Motor neuron (in vitro differentiated cells): ENCODE data around the gene SAE1. TPM values are rescaled to one million over a fixed set of nuclear protein-coding genes. Genes with fewer than 3 reads are reported as not detected.
"Not testable (repeated sequence)": the region's sequence is repeated elsewhere in the genome, so short reads cannot be mapped to it uniquely, and the experiment has no call there.

ENCODE experiments used
- ATAC-seq, 8 experiments: fragments of 200-7000 bp; cut with Tn5 transposase; replicated peaks in 6 of 8; 2 replicates each; pipeline ENCODE4 v1.8.0; 2021; ENCODE audit warnings: mild to moderate bottlenecking in 8 of 8, moderate library complexity in 8 of 8
- H3K27ac ChIP-seq, 2 donors: fragments of 250-450 bp; sonication (Bioruptor Pico); 2 replicates each; pipeline ENCODE4 v1.9.0; 2021; ENCODE audit warnings: antibody characterized with exemption in 2 of 2, mild to moderate bottlenecking in 2 of 2, moderate library complexity in 1 of 2
- H3K4me1 ChIP-seq, 2 donors: fragments of 250-450 bp; sonication (Bioruptor Pico); replicated peaks in 1 of 2; 2 replicates each; pipeline ENCODE4 v1.6.1; 2021; ENCODE audit warnings: antibody characterized with exemption in 2 of 2, mild to moderate bottlenecking in 2 of 2, moderate library complexity in 1 of 2
- H3K4me3 ChIP-seq, 5 donors: fragments of 250-450 bp; sonication (Bioruptor Pico); 2 replicates each; pipeline ENCODE4 v1.9.0; 2021; ENCODE audit warnings: antibody characterized with exemption in 5 of 5, mild to moderate bottlenecking in 5 of 5, moderate library complexity in 4 of 5
- WGBS, 10 experiments: fragments of 450-650 bp; shearing (Covaris generic); methylation state at CpG; one replicate each; pipeline ENCODE4 v1.0.0; 2022; 5-methylcytosine and 5-hydroxymethylcytosine counted together
- in situ Hi-C, 9 experiments: fragments of 400-800 bp; cut with MboI; loops; one replicate each; pipeline ENCODE4 v1.15.0; 2021; ENCODE audit warnings: low sequenced_read_pairs in 9 of 9, low pct_unique_long_range_greater_than_20kb in 2 of 9; ENCODE audit not compliant: unreplicated experiment in 9 of 9
- total RNA-seq, 8 experiments: library from RNA; unstranded; fragments of 300-600 nt; gene quantifications; 2 replicates each; pipeline versions ENCODE4 v1.2.3 to v1.2.4, GENCODE V29; 2022

SAE1 gene
- total RNA-seq, 8 experiments from 2014 or later = 76.2 to 197 (median 91.7) TPM

- in situ Hi-C loops = loop anchor here in 1 of 9 experiments (25.0 kb wide), 1 partner anchor 99 kb away; the partner anchor contains the start of gene SAE1
- Histone ChIP-seq H3K4me3 (no peak overlapping the region), H3K27ac (no peak overlapping the region), H3K4me1 (peaks cover 21 to 24% of the 10 kb centered on the region in 2 donors)
- 60 to 100% (median 80%) methylated on average over 1 to 7 of the region's 12 CpGs; no CpG with 5 or more reads in 1 of the 10 experiments for WGBS, 10 experiments
- ATAC-seq = no peak
These were observed 105.5 kb downstream of the SAE1 start for GRCh38 chr19:47236072-47236675.

GRCh38 chr19:47239152-47239551 is 108.5 kb downstream of the SAE1 start:
- Histone ChIP-seq H3K27ac (peak overlapping the region; percentile 5 to 26), H3K4me1 (peaks cover 25 to 26% of the 10 kb centered on the region in 2 donors), H3K4me3 (peak overlapping the region; percentile 24 to 40 (median 34))
- no peak for ATAC-seq
- in situ Hi-C loops = loop anchor here in 1 of 9 experiments (25.0 kb wide), 1 partner anchor 102 kb away; the partner anchor contains the start of gene SAE1
- 0 to 41% (median 28%) methylated on average over 1 to 6 of the region's 16 CpGs; no CpG with 5 or more reads in 4 of the 10 experiments for WGBS, 10 experiments

GRCh38 chr19:47239610-47240296 is 109.1 kb downstream of the SAE1 start:
- Histone ChIP-seq H3K4me3 (peak overlapping the region; percentile 24 to 40 (median 34)), H3K27ac (peak overlapping the region; percentile 57 to 58), H3K4me1 (peaks cover 28 to 29% of the 10 kb centered on the region in 2 donors)
- peak; percentile 3 to 76 (median 62) for ATAC-seq
- WGBS, 10 experiments = 20% methylated on average over 1 of the region's 62 CpGs; no CpG with 5 or more reads in 9 of the 10 experiments
- in situ Hi-C loops = loop anchor here in 1 of 9 experiments (25.0 kb wide), 1 partner anchor 102 kb away; the partner anchor contains the start of gene SAE1

GRCh38 chr19:47240556-47240955 is 109.9 kb downstream of the SAE1 start:
- 64% methylated on average over 2 of the region's 6 CpGs; no CpG with 5 or more reads in 9 of the 10 experiments for WGBS, 10 experiments
- in situ Hi-C loops = loop anchor here in 1 of 9 experiments (25.0 kb wide), 1 partner anchor 103 kb away; the partner anchor contains the start of gene SAE1

GRCh38 chr19:47240996-47241918 is 110.6 kb downstream of the SAE1 start:
- ATAC-seq = peak; percentile 2 to 37 (median 15)
- peaks cover 29% of the 10 kb centered on the region in 2 donors for H3K4me1 ChIP-seq
- peak overlapping the region; percentile 57 to 64 for H3K27ac ChIP-seq
- 21 to 60% methylated on average over 1 to 5 of the region's 27 CpGs; no CpG with 5 or more reads in 8 of the 10 experiments for WGBS, 10 experiments
- peak overlapping the region in 2 of 5 donors; percentile 14 to 22 for H3K4me3 ChIP-seq
- in situ Hi-C loops = loop anchor here in 1 of 9 experiments (25.0 kb wide), 1 partner anchor 104 kb away; the partner anchor contains the start of gene SAE1

More at GRCh38 chr19:47240556-47240955, 109.9 kb downstream of the SAE1 start:
- Histone ChIP-seq H3K27ac (peak overlapping the region; percentile 57 to 64), H3K4me1 (peaks cover 29% of the 10 kb centered on the region in 2 donors), H3K4me3 (peak overlapping the region in 2 of 5 donors; percentile 14 to 22)
- ATAC-seq = no peak

- WGBS, 10 experiments = 67 to 100% (median 80%) methylated on average over 1 to 7 of the region's 7 CpGs; no CpG with 5 or more reads in 5 of the 10 experiments
- peaks cover 29% of the 10 kb centered on the region in 2 donors for H3K4me1 ChIP-seq
- ATAC-seq = no peak
- peak overlapping the region in 1 of 2 donors; percentile 83 for H3K27ac ChIP-seq
- in situ Hi-C loops = loop anchor here in 1 of 9 experiments (25.0 kb wide), 1 partner anchor 105 kb away; the partner anchor contains the start of gene SAE1
- no peak overlapping the region for H3K4me3 ChIP-seq
These were observed 111.4 kb downstream of the SAE1 start for GRCh38 chr19:47241919-47242577.

- peak in 4 of 8 experiments; percentile 15 to 31 (median 24) for ATAC-seq
- peaks cover 29% of the 10 kb centered on the region in 2 donors for H3K4me1 ChIP-seq
- peak overlapping the region; percentile 88 to 95 for H3K27ac ChIP-seq
- in situ Hi-C loops = loop anchor here in 1 of 9 experiments (25.0 kb wide), 1 partner anchor 106 kb away; the partner anchor contains the start of gene SAE1
- WGBS, 10 experiments = 23 to 80% (median 40%) methylated on average over 1 to 6 of the region's 9 CpGs; no CpG with 5 or more reads in 3 of the 10 experiments
- peak overlapping the region; percentile 29 to 39 (median 32) for H3K4me3 ChIP-seq
These were observed 112.7 kb downstream of the SAE1 start for GRCh38 chr19:47243364-47243775.

- in situ Hi-C loops = loop anchor here in 1 of 9 experiments (25.0 kb wide), 1 partner anchor 107 kb away; the partner anchor contains the start of gene SAE1
- ATAC-seq = peak; percentile 66 to 86 (median 72)
- peak overlapping the region; percentile 29 to 39 (median 32) for H3K4me3 ChIP-seq
- peak overlapping the region; percentile 88 to 95 for H3K27ac ChIP-seq
- WGBS, 10 experiments = 0 to 22% (median 1%) methylated on average over 1 to 24 of the region's 46 CpGs; no CpG with 5 or more reads in 2 of the 10 experiments
- peaks cover 26 to 28% of the 10 kb centered on the region in 2 donors for H3K4me1 ChIP-seq
These were observed 113.3 kb downstream of the SAE1 start for GRCh38 chr19:47243776-47244547.

- 4 to 92% (median 45%) methylated on average over 1 to 16 of the region's 25 CpGs for WGBS, 10 experiments
- H3K4me1 ChIP-seq = peaks cover 7% of the 10 kb centered on the region in 2 donors
- in situ Hi-C loops = loop anchor here in 1 of 9 experiments (25.0 kb wide), 1 partner anchor 110 kb away; the partner anchor contains the start of gene SAE1
- peak in 2 of 8 experiments; percentile 4 to 10 for ATAC-seq
- H3K4me3 ChIP-seq = no peak overlapping the region
- H3K27ac ChIP-seq = no peak overlapping the region
These were observed 116.8 kb downstream of the SAE1 start for GRCh38 chr19:47247308-47247990.

- H3K4me1 ChIP-seq, H3K4me3 ChIP-seq, ATAC-seq, in situ Hi-C loops, H3K27ac ChIP-seq: not testable (repeated sequence)
- 0 to 100% (median 81%) methylated on average over 1 to 8 of the region's 8 CpGs; no CpG with 5 or more reads in 3 of the 10 experiments for WGBS, 10 experiments
These were observed 122.4 kb downstream of the SAE1 start for GRCh38 chr19:47253016-47253415.
